Measurements from ENCODE around the gene MYH3. TPM values are rescaled to one million over a fixed set of nuclear protein-coding genes. Genes with fewer than 3 reads are reported as not detected.

MYH3 gene
- polyA plus RNA-seq, 2 of the 4 experiments (the other 2 are of a cell fraction): 1.6 to 2.1 TPM

DNA sequence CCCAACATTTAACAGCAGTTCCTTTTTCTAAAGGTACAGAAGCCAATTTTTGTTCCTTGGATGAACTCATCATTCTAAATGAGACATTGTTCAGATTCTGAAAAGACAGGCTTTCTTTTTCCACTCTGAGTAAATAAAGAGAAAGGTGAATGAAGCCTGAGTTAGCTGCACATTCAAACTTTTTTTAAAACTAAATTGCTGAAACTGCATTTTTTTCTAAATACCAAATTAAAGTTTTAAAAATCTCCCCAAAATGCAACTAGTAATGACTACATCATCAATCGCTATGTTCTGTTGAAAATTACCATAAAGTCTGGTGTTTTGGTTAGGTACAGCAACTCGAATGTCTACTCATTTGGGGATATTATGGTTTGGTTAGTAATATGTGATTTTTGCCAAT is 30.4 kb upstream of the MYH3 start:
- CTCF ChIA-PET: interaction anchor here (0.7 to 1.6 kb wide), 4 partner anchors 18 to 157 kb away, joined by 3 to 5 read pairs (median 3); no protein-coding TSS in a partner anchor
- no peaks in the 10 kb centered on the region for H3K4me1 ChIP-seq
- TF ChIP-seq, protein P1, sequence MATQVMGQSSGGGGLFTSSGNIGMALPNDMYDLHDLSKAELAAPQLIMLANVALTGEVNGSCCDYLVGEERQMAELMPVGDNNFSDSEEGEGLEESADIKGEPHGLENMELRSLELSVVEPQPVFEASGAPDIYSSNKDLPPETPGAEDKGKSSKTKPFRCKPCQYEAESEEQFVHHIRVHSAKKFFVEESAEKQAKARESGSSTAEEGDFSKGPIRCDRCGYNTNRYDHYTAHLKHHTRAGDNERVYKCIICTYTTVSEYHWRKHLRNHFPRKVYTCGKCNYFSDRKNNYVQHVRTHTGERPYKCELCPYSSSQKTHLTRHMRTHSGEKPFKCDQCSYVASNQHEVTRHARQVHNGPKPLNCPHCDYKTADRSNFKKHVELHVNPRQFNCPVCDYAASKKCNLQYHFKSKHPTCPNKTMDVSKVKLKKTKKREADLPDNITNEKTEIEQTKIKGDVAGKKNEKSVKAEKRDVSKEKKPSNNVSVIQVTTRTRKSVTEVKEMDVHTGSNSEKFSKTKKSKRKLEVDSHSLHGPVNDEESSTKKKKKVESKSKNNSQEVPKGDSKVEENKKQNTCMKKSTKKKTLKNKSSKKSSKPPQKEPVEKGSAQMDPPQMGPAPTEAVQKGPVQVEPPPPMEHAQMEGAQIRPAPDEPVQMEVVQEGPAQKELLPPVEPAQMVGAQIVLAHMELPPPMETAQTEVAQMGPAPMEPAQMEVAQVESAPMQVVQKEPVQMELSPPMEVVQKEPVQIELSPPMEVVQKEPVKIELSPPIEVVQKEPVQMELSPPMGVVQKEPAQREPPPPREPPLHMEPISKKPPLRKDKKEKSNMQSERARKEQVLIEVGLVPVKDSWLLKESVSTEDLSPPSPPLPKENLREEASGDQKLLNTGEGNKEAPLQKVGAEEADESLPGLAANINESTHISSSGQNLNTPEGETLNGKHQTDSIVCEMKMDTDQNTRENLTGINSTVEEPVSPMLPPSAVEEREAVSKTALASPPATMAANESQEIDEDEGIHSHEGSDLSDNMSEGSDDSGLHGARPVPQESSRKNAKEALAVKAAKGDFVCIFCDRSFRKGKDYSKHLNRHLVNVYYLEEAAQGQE (IDR thresholded peaks at IDR 0.05): no peak
- TF ChIP-seq JUN (IDR thresholded peaks at IDR 0.05) (no peak), MAFK (IDR thresholded peaks at IDR 0.05; ENCODE audit: partially characterized antibody) (peak; percentile 93), RAD21 (conservative IDR thresholded peaks at IDR 0.05 in 1 of 2, IDR thresholded peaks at IDR 0.05 in 1 of 2) (no peak)
- TF ChIP-seq, protein P2, sequence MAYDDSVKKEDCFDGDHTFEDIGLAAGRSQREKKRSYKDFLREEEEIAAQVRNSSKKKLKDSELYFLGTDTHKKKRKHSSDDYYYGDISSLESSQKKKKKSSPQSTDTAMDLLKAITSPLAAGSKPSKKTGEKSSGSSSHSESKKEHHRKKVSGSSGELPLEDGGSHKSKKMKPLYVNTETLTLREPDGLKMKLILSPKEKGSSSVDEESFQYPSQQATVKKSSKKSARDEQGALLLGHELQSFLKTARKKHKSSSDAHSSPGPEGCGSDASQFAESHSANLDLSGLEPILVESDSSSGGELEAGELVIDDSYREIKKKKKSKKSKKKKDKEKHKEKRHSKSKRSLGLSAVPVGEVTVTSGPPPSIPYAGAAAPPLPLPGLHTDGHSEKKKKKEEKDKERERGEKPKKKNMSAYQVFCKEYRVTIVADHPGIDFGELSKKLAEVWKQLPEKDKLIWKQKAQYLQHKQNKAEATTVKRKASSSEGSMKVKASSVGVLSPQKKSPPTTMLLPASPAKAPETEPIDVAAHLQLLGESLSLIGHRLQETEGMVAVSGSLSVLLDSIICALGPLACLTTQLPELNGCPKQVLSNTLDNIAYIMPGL (CRISPR knock-in tag; IDR thresholded peaks at IDR 0.05; ENCODE audit: borderline replicate concordance): no peak
- TF ChIP-seq, protein P3, sequence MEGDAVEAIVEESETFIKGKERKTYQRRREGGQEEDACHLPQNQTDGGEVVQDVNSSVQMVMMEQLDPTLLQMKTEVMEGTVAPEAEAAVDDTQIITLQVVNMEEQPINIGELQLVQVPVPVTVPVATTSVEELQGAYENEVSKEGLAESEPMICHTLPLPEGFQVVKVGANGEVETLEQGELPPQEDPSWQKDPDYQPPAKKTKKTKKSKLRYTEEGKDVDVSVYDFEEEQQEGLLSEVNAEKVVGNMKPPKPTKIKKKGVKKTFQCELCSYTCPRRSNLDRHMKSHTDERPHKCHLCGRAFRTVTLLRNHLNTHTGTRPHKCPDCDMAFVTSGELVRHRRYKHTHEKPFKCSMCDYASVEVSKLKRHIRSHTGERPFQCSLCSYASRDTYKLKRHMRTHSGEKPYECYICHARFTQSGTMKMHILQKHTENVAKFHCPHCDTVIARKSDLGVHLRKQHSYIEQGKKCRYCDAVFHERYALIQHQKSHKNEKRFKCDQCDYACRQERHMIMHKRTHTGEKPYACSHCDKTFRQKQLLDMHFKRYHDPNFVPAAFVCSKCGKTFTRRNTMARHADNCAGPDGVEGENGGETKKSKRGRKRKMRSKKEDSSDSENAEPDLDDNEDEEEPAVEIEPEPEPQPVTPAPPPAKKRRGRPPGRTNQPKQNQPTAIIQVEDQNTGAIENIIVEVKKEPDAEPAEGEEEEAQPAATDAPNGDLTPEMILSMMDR (IDR thresholded peaks at IDR 0.05): no peak
- WGBS (ENCODE audit: missing lambda C conversion rate): 89% methylated on average over 2 of the region's 2 CpGs
- FAIRE-seq (no peak), ATAC-seq (no peak), DNase-seq (ENCODE audit: low read depth in 1 of 2, low spot score in 1 of 2) (no peak)
- POLR2A ChIA-PET: no interaction called here
- no peaks in the 10 kb centered on the region for H3K9me3 ChIP-seq
- no peak overlapping the region for H3K4me3 ChIP-seq
- no peak overlapping the region for H3K4me2 ChIP-seq
- H3K27ac ChIP-seq: no peak overlapping the region

DNA sequence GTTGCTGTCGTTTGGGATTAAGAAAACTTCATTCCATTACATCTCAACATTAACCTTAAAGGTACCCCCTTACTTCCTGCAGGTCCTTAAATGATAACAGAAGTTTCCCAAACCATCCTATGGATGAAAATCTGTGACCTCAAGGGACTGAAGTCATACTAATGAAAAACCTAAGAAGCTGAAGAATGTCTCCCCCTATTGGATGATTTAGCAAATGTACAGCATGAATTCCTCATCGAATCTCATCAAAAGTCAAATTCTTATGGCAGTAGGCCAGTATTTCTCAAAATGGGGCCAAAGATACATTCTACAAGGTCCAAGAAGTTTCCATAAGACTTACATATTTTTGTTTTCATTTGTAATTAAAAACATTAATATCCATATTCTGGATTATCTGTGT is 26.7 kb upstream of the MYH3 start:
- no peak overlapping the region for H3K27ac ChIP-seq
- H3K4me3 ChIP-seq: no peak overlapping the region
- CTCF ChIA-PET: interaction anchor here (0.8 to 3.0 kb wide), 13 partner anchors 8 to 53 kb away, joined by 3 to 15 read pairs (median 3); no protein-coding TSS in a partner anchor
- WGBS (ENCODE audit: missing lambda C conversion rate): 78% methylated on average over 2 of the region's 2 CpGs
- no peaks in the 10 kb centered on the region for H3K4me1 ChIP-seq
- ATAC-seq (peak in 1 of 2 experiments; percentile 48; a peak in 1 of 6 replicates), DNase-seq (ENCODE audit: low read depth in 1 of 2, low spot score in 1 of 2) (peak; percentile 21 to 56), FAIRE-seq (no peak)
- POLR2A ChIA-PET: interaction anchor here (0.5 kb wide), 1 partner anchor 1255 kb away, joined by 5 read pairs; no protein-coding TSS in a partner anchor
- TF ChIP-seq HDAC2 (IDR thresholded peaks at IDR 0.05) (no peak), RFX5 (IDR thresholded peaks at IDR 0.05) (no peak), FOSL2 (IDR thresholded peaks at IDR 0.05) (no peak), FOSL2 (CRISPR knock-in tag; IDR thresholded peaks at IDR 0.05) (no peak), FOSB (CRISPR knock-in tag; IDR thresholded peaks at IDR 0.05) (no peak), POLR2A (IDR thresholded peaks at IDR 0.05; ENCODE audit: low read length) (no peak), RAD21 (conservative IDR thresholded peaks at IDR 0.05 in 1 of 2, IDR thresholded peaks at IDR 0.05 in 1 of 2) (peak in 1 of 2 experiments; percentile 13; a peak in 1 of 5 replicates)
- TF ChIP-seq, protein P3 (IDR thresholded peaks at IDR 0.05): peak; percentile 60
- no peak overlapping the region for H3K4me2 ChIP-seq
- H3K9me3 ChIP-seq: no peaks in the 10 kb centered on the region
